ENCODE data around the gene RNF150.

- TF ChIP-seq TAF1 (IDR thresholded peaks at IDR 0.05; ENCODE audit: borderline replicate concordance, insufficient read depth, low read length) (no peak), SIN3A (IDR thresholded peaks at IDR 0.05; ENCODE audit: borderline replicate concordance, insufficient read depth, low read length) (no peak), POLR2AphosphoS5 (IDR thresholded peaks at IDR 0.05; ENCODE audit: low read depth, low read length) (no peak), FOXP2 (optimal IDR thresholded peaks at IDR 0.05; ENCODE audit: borderline replicate concordance, extremely low read depth, extremely low read length, insufficient read depth) (no peak)
- TF ChIP-seq, protein P1, sequence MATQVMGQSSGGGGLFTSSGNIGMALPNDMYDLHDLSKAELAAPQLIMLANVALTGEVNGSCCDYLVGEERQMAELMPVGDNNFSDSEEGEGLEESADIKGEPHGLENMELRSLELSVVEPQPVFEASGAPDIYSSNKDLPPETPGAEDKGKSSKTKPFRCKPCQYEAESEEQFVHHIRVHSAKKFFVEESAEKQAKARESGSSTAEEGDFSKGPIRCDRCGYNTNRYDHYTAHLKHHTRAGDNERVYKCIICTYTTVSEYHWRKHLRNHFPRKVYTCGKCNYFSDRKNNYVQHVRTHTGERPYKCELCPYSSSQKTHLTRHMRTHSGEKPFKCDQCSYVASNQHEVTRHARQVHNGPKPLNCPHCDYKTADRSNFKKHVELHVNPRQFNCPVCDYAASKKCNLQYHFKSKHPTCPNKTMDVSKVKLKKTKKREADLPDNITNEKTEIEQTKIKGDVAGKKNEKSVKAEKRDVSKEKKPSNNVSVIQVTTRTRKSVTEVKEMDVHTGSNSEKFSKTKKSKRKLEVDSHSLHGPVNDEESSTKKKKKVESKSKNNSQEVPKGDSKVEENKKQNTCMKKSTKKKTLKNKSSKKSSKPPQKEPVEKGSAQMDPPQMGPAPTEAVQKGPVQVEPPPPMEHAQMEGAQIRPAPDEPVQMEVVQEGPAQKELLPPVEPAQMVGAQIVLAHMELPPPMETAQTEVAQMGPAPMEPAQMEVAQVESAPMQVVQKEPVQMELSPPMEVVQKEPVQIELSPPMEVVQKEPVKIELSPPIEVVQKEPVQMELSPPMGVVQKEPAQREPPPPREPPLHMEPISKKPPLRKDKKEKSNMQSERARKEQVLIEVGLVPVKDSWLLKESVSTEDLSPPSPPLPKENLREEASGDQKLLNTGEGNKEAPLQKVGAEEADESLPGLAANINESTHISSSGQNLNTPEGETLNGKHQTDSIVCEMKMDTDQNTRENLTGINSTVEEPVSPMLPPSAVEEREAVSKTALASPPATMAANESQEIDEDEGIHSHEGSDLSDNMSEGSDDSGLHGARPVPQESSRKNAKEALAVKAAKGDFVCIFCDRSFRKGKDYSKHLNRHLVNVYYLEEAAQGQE (IDR thresholded peaks at IDR 0.05; ENCODE audit: insufficient read depth in 1 of 2, low read depth in 2 of 2, low read length in 2 of 2), result no peak
Observed at GRCh38 chr4:140996766-140997165, 136.5 kb downstream of the RNF150 start.
